DND-41 (cell line): ENCODE results near the gene SLC30A4.

Experiments
- ATAC-seq: fragments of 200-7000 bp; cut with Tn5 transposase; 3 replicates; pipeline ENCODE4 v1.9.1; 2021; ENCODE audit warnings: low read depth; ENCODE audit not compliant: insufficient read depth
- DNase-seq: peaks from one replicate; pipeline ENCODE4 v3.0.0-alpha.2; 2020
- H2AFZ ChIP-seq: 2 replicates; pipeline ENCODE4 v1.6.0; 2012; ENCODE audit warnings: low read depth, low read length
- H3K27ac ChIP-seq: 2 replicates; pipeline ENCODE4 v1.5.1; 2012; ENCODE audit warnings: low read length, inconsistent platforms
- H3K27me3 ChIP-seq: fragments of 200-600 bp; sonication (generic); 2 replicates; pipeline ENCODE4 v1.6.0; 2012; ENCODE audit warnings: low read length, mild to moderate bottlenecking, inconsistent platforms; ENCODE audit not compliant: insufficient read depth, poor library complexity
- H3K36me3 ChIP-seq: 2 replicates; pipeline ENCODE4 v1.5.1; 2012; ENCODE audit warnings: low read length, inconsistent platforms; ENCODE audit not compliant: insufficient read depth
- H3K4me1 ChIP-seq: 2 replicates; pipeline ENCODE4 v1.5.1; 2012; ENCODE audit warnings: mild to moderate bottlenecking, low read length; ENCODE audit not compliant: insufficient read depth
- H3K4me2 ChIP-seq: 2 replicates; pipeline ENCODE4 v1.6.0; 2012; ENCODE audit warnings: mild to moderate bottlenecking, moderate library complexity, low read length, inconsistent platforms; ENCODE audit not compliant: insufficient read depth
- H3K4me3 ChIP-seq, 2 experiments: fragments of 200-600 bp in 1 of 2; shearing (Covaris generic) in 1 of 2; 2 replicates each; pipeline ENCODE4 v1.5.1; 2012 to 2016; ENCODE audit warnings: inconsistent platforms in 2 of 2, low read length in 2 of 2, mild to moderate bottlenecking in 2 of 2, low read depth in 1 of 2, moderate library complexity in 1 of 2
- H3K79me2 ChIP-seq: 2 replicates; pipeline ENCODE4 v1.6.0; 2012; ENCODE audit warnings: low read length, inconsistent platforms; ENCODE audit not compliant: insufficient read depth
- H3K9ac ChIP-seq: 2 replicates; pipeline ENCODE4 v1.6.0; 2012; ENCODE audit warnings: low read depth, mild to moderate bottlenecking, inconsistent platforms, low read length, moderate library complexity
- H3K9me3 ChIP-seq: 2 replicates; pipeline ENCODE4 v1.5.1; 2012; ENCODE audit warnings: low read length, moderate library complexity, mild to moderate bottlenecking, inconsistent platforms; ENCODE audit not compliant: insufficient read depth, severe bottlenecking
- H4K20me1 ChIP-seq: 2 replicates; pipeline ENCODE4 v1.6.0; 2012; ENCODE audit warnings: low read length; ENCODE audit not compliant: insufficient read depth
- CTCF ChIP-seq: IDR thresholded peaks from 2 replicates; pipeline ENCODE4 v1.5.1; 2012; ENCODE audit warnings: borderline replicate concordance, low read length, moderate library complexity, mild to moderate bottlenecking; ENCODE audit not compliant: poor library complexity, severe bottlenecking; ENCODE audit errors: extremely low read depth
- EZH2 ChIP-seq: IDR thresholded peaks from 3 replicates; pipeline ENCODE4 v1.6.1; 2012; ENCODE audit warnings: borderline replicate concordance, low read depth, mild to moderate bottlenecking, moderate library complexity, low read length, inconsistent platforms; ENCODE audit not compliant: severe bottlenecking

The SLC30A4 gene

GRCh38 chr15:45474799-45475198 is 47.8 kb downstream of the SLC30A4 start:
- no peaks in the 10 kb centered on the region for H3K27me3 ChIP-seq
- TF ChIP-seq EZH2: no peak
- TF ChIP-seq CTCF: no peak
- no peak overlapping the region for H3K4me2 ChIP-seq
- no peaks in the 10 kb centered on the region for H4K20me1 ChIP-seq
- no peaks in the 10 kb centered on the region for H3K9me3 ChIP-seq
- H3K4me1 ChIP-seq: no peaks in the 10 kb centered on the region
- H2AFZ ChIP-seq: no peak overlapping the region
- H3K4me3 ChIP-seq: no peak overlapping the region
- H3K27ac ChIP-seq: no peak overlapping the region
- DNase-seq (no peak), ATAC-seq (no peak)
- H3K79me2 ChIP-seq: no peaks in the 10 kb centered on the region
- no peaks in the 10 kb centered on the region for H3K36me3 ChIP-seq
- H3K9ac ChIP-seq: no peak overlapping the region

- no peak overlapping the region for H3K27ac ChIP-seq
- TF ChIP-seq EZH2 (no peak), CTCF (no peak)
- no peak overlapping the region for H2AFZ ChIP-seq
- no peak for ATAC-seq
- no peaks in the 10 kb centered on the region for H3K27me3 ChIP-seq
- H3K36me3 ChIP-seq: no peaks in the 10 kb centered on the region
- H3K4me2 ChIP-seq: no peak overlapping the region
- DNase-seq: no peak
- H3K79me2 ChIP-seq: no peaks in the 10 kb centered on the region
- no peaks in the 10 kb centered on the region for H4K20me1 ChIP-seq
- H3K9me3 ChIP-seq: no peaks in the 10 kb centered on the region
- H3K4me1 ChIP-seq: no peaks in the 10 kb centered on the region
- H3K4me3 ChIP-seq: no peak overlapping the region
- H3K9ac ChIP-seq: no peak overlapping the region
Measured at GRCh38 chr15:45473068-45473467, 49.5 kb downstream of the SLC30A4 start.

GRCh38 chr15:45471151-45471550 is 51.4 kb downstream of the SLC30A4 start:
- Histone ChIP-seq H4K20me1 (no peaks in the 10 kb centered on the region), H3K4me1 (no peaks in the 10 kb centered on the region), H3K9me3 (no peaks in the 10 kb centered on the region), H3K4me2 (no peak overlapping the region), H2AFZ (no peak overlapping the region), H3K27me3 (no peaks in the 10 kb centered on the region), H3K9ac (no peak overlapping the region), H3K36me3 (no peaks in the 10 kb centered on the region), H3K27ac (no peak overlapping the region), H3K4me3 (no peak overlapping the region), H3K79me2 (no peaks in the 10 kb centered on the region)
- ATAC-seq: no peak
- TF ChIP-seq EZH2 (no peak), CTCF (no peak)
- no peak for DNase-seq

- no peak overlapping the region for H2AFZ ChIP-seq
- no peaks in the 10 kb centered on the region for H3K4me1 ChIP-seq
- no peak for ATAC-seq
- H3K36me3 ChIP-seq: no peaks in the 10 kb centered on the region
- no peak overlapping the region for H3K27ac ChIP-seq
- no peaks in the 10 kb centered on the region for H3K79me2 ChIP-seq
- H3K27me3 ChIP-seq: no peaks in the 10 kb centered on the region
- no peaks in the 10 kb centered on the region for H3K9me3 ChIP-seq
- no peak for TF ChIP-seq CTCF
- no peak for TF ChIP-seq EZH2
- no peak overlapping the region for H3K9ac ChIP-seq
- no peak overlapping the region for H3K4me3 ChIP-seq
- no peak overlapping the region for H3K4me2 ChIP-seq
- no peaks in the 10 kb centered on the region for H4K20me1 ChIP-seq
- no peak for DNase-seq
Measured at GRCh38 chr15:45469441-45469840, 53.1 kb downstream of the SLC30A4 start.
